DOHH2 (cell line): ENCODE data around the gene LRRC74B.

Experiments used
- H3F3A ChIP-seq: fragments of 200-600 bp; sonication (generic), shearing (Covaris generic); 2 replicates; pipeline ENCODE4 v1.6.0; 2016; ENCODE audit warnings: antibody characterized with exemption, mild to moderate bottlenecking; ENCODE audit not compliant: control insufficient read depth, insufficient read depth
- H3K27ac ChIP-seq: fragments of 200-600 bp; sonication (generic); 2 replicates; pipeline ENCODE4 v1.5.1; 2014; ENCODE audit warnings: low read depth, mild to moderate bottlenecking, low read length, moderate library complexity
- H3K27me3 ChIP-seq: fragments of 200-600 bp; sonication (generic); 2 replicates; pipeline ENCODE4 v1.6.1; 2014; ENCODE audit warnings: mild to moderate bottlenecking, low read length, mixed read lengths; ENCODE audit not compliant: control insufficient read depth
- H3K36me3 ChIP-seq: fragments of 200-600 bp; sonication (generic); 2 replicates; pipeline ENCODE4 v1.6.1; 2014; ENCODE audit warnings: mild to moderate bottlenecking, low read length, moderate library complexity, mixed read lengths; ENCODE audit not compliant: control insufficient read depth
- H3K4me1 ChIP-seq: fragments of 200-600 bp; sonication (generic); 2 replicates; pipeline ENCODE4 v1.6.1; 2014; ENCODE audit warnings: mild to moderate bottlenecking, low read length, mixed read lengths; ENCODE audit not compliant: control insufficient read depth
- H3K4me2 ChIP-seq: fragments of 200-600 bp; sonication (generic); 2 replicates; pipeline ENCODE4 v1.6.0; 2014; ENCODE audit warnings: mild to moderate bottlenecking, low read length, moderate library complexity
- H3K4me3 ChIP-seq: fragments of 200-600 bp; sonication (generic); 2 replicates; pipeline ENCODE4 v1.5.1; 2014; ENCODE audit warnings: mild to moderate bottlenecking, low read length, mixed read lengths
- H3K79me2 ChIP-seq: fragments of 200-600 bp; sonication (generic); 2 replicates; pipeline ENCODE4 v1.6.1; 2014; ENCODE audit warnings: mild to moderate bottlenecking, low read length, mixed read lengths; ENCODE audit not compliant: control insufficient read depth
- H3K9me2 ChIP-seq: fragments of 200-600 bp; sonication (generic); replicated peaks from 2 replicates; pipeline ENCODE4 v1.6.1; 2014; ENCODE audit warnings: mild to moderate bottlenecking, low read length, mixed read lengths; ENCODE audit not compliant: control insufficient read depth
- H3K9me3 ChIP-seq: fragments of 200-600 bp; sonication (generic); 2 replicates; pipeline ENCODE4 v1.6.1; 2014; ENCODE audit warnings: antibody characterized with exemption, low read length, mixed read lengths; ENCODE audit not compliant: control insufficient read depth, insufficient read depth
- H4K20me1 ChIP-seq: fragments of 200-600 bp; sonication (generic); 2 replicates; pipeline ENCODE4 v1.6.0; 2014; ENCODE audit warnings: low read depth, mild to moderate bottlenecking, antibody characterized with exemption, low read length, moderate library complexity; ENCODE audit not compliant: control insufficient read depth, insufficient read depth
- EZH2phosphoT487 ChIP-seq: fragments of 200-600 bp; sonication (generic); IDR thresholded peaks from 2 replicates; pipeline ENCODE4 v1.6.1; 2017; ENCODE audit warnings: borderline replicate concordance, mild to moderate bottlenecking, antibody characterized with exemption, low read length, moderate library complexity, mixed read lengths
- TF ChIP-seq, protein P1 (sequence below): fragments of 200-600 bp; sonication (generic); IDR thresholded peaks from one replicate; pipeline ENCODE4 v1.5.1; 2014; ENCODE audit warnings: antibody characterized with exemption, mild to moderate bottlenecking, low read depth, low read length; ENCODE audit not compliant: poor library complexity, severe bottlenecking

LRRC74B gene

DNA sequence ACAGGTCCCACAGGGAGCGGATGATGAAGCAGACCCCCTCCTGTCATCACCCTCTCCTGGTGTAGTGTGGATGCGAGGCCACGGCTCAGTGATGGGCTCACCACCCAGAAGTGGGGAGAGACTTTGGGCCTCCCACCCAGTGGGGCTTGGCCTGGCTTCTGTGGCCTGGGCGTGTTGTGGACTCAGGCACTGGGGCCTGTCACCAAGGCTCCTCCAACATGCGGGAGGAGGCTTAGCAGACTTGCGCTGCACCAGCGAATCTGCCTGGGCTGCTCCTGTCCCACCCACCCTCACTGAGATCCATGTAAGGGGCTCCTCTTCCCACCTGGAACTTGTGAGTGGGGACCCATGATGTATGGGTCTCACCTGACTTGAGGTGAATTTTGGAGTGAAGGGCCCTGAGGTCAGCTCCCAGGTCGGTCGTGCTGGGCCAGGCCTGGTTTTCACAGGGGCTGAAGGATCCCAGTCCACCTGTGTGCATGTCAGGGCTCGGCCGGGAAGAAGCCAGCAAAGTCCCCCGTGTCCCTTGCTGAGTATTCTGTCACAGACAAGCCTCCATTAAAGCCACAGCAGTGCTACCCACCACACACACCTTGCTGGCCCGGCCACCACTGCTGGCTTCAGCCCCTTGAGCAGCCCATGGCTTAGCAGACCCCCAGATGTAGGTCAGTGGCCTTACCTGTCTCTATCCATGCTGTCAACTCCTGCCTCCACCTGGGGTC lies 48.0 kb upstream of the LRRC74B start:
- Histone ChIP-seq H3K4me3 (no peak overlapping the region), H3K9me3 (no peaks in the 10 kb centered on the region), H3K36me3 (peaks cover 58% of the 10 kb centered on the region), H3K79me2 (peaks cover 23% of the 10 kb centered on the region), H3K4me1 (peaks cover 14% of the 10 kb centered on the region), H3K9me2 (no peaks in the 10 kb centered on the region), H3F3A (peaks cover 7% of the 10 kb centered on the region), H4K20me1 (no peaks in the 10 kb centered on the region), H3K27me3 (no peaks in the 10 kb centered on the region), H3K4me2 (no peak overlapping the region), H3K27ac (no peak overlapping the region)
- TF ChIP-seq, protein P1, sequence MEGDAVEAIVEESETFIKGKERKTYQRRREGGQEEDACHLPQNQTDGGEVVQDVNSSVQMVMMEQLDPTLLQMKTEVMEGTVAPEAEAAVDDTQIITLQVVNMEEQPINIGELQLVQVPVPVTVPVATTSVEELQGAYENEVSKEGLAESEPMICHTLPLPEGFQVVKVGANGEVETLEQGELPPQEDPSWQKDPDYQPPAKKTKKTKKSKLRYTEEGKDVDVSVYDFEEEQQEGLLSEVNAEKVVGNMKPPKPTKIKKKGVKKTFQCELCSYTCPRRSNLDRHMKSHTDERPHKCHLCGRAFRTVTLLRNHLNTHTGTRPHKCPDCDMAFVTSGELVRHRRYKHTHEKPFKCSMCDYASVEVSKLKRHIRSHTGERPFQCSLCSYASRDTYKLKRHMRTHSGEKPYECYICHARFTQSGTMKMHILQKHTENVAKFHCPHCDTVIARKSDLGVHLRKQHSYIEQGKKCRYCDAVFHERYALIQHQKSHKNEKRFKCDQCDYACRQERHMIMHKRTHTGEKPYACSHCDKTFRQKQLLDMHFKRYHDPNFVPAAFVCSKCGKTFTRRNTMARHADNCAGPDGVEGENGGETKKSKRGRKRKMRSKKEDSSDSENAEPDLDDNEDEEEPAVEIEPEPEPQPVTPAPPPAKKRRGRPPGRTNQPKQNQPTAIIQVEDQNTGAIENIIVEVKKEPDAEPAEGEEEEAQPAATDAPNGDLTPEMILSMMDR = no peak
- no peak for TF ChIP-seq EZH2phosphoT487

DNA sequence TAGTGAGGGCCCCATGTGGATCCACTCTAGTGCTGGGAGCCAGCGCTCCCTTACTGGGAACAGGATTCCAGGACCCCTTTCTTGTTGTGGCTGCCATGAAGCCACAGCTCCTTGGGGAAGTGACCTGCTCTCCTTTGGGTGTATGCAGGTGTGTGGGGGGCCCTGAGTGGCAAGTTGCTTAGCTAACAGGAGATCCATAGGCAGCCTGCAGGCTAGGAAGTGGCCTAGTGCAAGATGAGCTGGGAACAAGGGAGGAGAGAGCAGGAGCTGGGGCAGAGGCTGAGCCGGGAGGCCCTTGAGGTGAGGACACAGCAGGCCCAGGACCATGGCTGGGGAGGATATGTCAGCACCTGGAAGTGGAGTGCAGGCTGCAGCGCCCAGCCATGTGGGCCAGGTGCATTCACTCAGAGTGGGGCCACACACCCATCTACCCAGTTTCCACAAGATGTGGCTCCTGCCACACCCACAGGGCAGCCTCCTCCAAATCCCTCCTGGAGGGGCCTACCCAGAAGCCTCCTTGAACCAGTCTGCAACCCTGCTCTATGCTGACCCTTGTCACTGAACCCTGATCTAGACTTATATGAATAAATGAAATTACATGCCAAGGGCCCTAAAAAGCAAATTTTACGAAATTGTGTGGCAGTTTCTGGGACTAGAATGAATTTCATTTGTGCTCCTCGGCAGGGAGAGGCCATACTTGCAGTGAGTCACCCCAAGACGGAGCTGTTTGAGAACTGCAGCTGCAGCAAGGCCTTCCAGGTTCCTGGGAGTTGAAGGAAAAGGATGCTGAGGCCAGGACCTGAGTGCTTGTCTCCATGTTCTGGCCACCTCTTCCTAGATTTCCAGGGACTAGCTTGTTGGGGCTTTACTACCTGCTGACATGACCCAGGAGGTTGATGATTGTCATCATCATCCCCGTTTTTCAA lies 47.1 kb upstream of the LRRC74B start:
- H4K20me1 ChIP-seq = no peaks in the 10 kb centered on the region
- H3K9me2 ChIP-seq = no peaks in the 10 kb centered on the region
- H3K4me1 ChIP-seq = peaks cover 24% of the 10 kb centered on the region
- no peak overlapping the region for H3K27ac ChIP-seq
- peaks cover 32% of the 10 kb centered on the region for H3K79me2 ChIP-seq
- peaks cover 56% of the 10 kb centered on the region for H3K36me3 ChIP-seq
- peaks cover 7% of the 10 kb centered on the region for H3F3A ChIP-seq
- no peaks in the 10 kb centered on the region for H3K9me3 ChIP-seq
- no peaks in the 10 kb centered on the region for H3K27me3 ChIP-seq
- no peak for TF ChIP-seq EZH2phosphoT487
- TF ChIP-seq, protein P1 = no peak
- H3K4me3 ChIP-seq = no peak overlapping the region
- H3K4me2 ChIP-seq = no peak overlapping the region

DNA sequence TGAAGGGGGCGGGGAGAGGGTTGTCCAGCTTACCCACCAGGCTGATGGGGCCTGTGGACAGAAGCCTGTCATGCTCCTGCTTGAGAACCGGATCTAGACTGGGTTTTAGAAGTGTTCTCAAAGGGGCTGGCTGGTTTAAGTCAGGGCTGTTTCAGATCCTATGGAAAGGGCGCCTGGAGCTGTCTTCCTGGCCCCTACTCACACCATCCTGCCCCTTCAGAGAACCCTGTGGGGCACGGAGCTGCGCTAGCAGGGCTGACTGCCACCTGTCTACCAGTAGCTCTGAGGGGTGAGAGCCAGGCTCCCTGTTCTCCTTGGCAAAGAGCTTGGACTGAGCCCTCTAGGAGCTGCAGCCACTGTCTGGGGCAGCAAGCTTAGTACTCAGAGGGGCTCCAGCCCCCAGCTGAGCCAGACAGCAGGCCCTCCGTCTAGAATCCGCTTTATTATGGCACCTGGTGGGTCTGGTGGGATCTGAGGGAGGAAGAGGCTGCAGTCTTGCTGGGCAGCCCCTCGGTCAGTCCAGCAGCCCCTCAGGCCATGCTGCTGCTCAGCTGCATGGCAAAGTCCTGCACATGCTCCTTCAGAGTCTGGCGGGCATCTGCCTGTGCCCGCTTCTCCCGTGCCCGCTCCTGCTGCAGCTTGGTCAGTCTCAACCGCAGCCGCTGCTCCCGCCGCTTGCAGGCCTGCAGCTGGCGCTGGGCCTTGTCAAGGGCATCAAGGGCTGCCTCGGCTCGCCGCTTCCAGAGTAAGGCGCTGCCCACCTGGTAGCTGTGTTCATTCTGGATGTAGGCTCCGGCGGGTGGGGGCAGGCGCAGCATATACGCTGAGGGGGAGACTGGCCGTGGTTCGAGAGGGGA lies 46.2 kb upstream of the LRRC74B start:
- Histone ChIP-seq H3K4me2 (peak overlapping the region; percentile 91), H3K27ac (no peak overlapping the region), H3K9me2 (no peaks in the 10 kb centered on the region), H4K20me1 (no peaks in the 10 kb centered on the region), H3K9me3 (no peaks in the 10 kb centered on the region), H3K4me3 (peak overlapping the region; percentile 92), H3K4me1 (peaks cover 28% of the 10 kb centered on the region), H3K27me3 (no peaks in the 10 kb centered on the region), H3K36me3 (peaks cover 56% of the 10 kb centered on the region), H3K79me2 (peaks cover 35% of the 10 kb centered on the region), H3F3A (peaks cover 9% of the 10 kb centered on the region)
- no peak for TF ChIP-seq EZH2phosphoT487
- TF ChIP-seq, protein P1 = no peak
